ENCODE data around the gene HNRNPU.

HNRNPU gene

GRCh38 chr1:244864253-244865027 is at the start of gene HNRNPU:
Gene HNRNPU, minus strand, starts transcription at chr1:244864543. Its CDS starts 236 bp downstream, at chr1:244864307.
- peak; percentile 89 to 96 for DNase-seq (ENCODE audit: low read depth in 2 of 2)

DNA sequence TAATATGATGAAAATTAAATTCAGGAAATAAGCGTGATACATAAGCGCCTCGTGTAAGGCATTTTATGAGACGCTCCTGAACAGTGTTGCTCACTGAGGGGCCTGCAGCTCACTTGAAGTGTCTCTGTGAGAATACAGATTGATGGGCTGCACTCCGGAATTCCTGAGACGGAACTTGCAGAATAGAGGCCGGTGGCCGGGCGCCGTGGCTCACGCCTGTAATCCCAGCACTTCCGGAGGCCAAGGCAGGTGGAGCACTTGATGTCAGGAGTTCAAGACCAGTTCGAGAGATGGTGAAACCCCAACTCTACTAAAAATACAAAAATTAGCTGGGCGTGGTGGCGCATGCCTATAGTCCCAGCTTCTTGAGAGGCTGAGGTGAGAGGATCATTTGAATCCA is 49.5 kb upstream of the HNRNPU start:
- DNase-seq (ENCODE audit: low read depth in 2 of 2): no peak

DNA sequence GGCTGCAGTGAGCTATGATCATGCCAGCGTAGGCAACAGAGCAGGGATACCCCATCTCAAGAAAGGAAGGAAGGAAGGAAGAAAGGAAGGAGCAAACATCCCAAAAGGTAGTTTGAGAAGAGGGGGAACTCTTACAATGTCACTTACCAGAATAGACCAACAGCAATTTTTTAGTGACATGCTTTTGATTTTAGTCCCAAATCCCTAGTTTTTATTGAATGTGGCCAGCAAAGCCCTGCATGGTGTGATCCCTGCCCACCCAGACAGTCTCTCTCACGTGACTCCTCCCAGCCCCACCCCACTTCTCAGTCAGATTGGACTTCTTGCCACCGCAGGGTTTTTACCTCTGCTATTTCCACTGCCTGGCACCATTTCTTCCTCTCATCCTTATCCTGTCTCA is 39.8 kb upstream of the HNRNPU start:
- DNase-seq (ENCODE audit: low read depth in 2 of 2): no peak

- DNase-seq (ENCODE audit: low read depth in 2 of 2): no peak
Measured at GRCh38 chr1:244901400-244902015, 37.2 kb upstream of the HNRNPU start.

- no peak for DNase-seq (ENCODE audit: low read depth in 2 of 2)
Measured at GRCh38 chr1:244897476-244898254, 33.3 kb upstream of the HNRNPU start.

- DNase-seq (ENCODE audit: low read depth in 2 of 2): no peak
Measured at GRCh38 chr1:244896550-244896949, 32.2 kb upstream of the HNRNPU start.

GRCh38 chr1:244893836-244894235 is 29.5 kb upstream of the HNRNPU start:
- no peak for DNase-seq (ENCODE audit: low read depth in 2 of 2)

DNA sequence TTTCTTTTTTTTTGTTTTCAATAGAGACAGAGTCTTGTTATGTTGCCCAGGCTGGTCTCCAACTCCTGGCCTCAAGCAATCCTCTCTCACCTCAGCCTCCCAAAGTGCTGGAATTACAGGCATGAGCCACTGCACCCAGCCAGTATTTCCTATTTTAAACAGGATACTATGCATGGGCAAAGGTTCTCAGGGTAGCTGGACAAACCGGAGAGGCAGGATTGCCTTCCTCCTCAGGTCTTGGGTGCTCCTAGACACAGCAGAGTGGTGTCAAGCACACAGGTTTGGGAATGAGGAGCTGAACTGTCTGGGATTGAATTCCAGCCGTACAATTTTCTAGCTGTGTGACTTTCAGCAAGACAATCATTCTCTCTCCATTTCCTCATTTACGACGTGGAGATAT is 22.9 kb upstream of the HNRNPU start:
- no peak for DNase-seq (ENCODE audit: low read depth in 2 of 2)

GRCh38 chr1:244881552-244882280 is 17.4 kb upstream of the HNRNPU start:
- no peak for DNase-seq (ENCODE audit: low read depth in 2 of 2)

DNA sequence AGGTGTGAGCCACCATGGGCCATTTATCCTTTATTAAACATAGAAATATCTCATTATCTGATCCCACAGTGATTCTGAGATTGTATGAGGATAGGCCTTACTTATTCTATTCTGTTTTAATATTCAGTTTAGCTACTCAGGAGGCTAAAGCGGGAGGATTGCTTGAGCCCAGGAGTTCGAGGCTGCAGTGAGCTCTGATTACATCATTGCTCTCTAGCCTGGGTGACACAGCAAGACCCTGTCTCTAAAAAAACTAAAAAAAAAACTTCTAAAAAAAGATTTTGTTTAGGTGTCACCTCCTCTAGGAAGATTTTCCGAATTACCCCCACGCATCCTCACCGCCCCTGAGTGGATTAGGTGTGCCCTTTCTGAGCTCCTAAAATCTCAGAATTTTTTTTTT is 14.3 kb upstream of the HNRNPU start:
- DNase-seq (ENCODE audit: low read depth in 2 of 2): no peak

DNA sequence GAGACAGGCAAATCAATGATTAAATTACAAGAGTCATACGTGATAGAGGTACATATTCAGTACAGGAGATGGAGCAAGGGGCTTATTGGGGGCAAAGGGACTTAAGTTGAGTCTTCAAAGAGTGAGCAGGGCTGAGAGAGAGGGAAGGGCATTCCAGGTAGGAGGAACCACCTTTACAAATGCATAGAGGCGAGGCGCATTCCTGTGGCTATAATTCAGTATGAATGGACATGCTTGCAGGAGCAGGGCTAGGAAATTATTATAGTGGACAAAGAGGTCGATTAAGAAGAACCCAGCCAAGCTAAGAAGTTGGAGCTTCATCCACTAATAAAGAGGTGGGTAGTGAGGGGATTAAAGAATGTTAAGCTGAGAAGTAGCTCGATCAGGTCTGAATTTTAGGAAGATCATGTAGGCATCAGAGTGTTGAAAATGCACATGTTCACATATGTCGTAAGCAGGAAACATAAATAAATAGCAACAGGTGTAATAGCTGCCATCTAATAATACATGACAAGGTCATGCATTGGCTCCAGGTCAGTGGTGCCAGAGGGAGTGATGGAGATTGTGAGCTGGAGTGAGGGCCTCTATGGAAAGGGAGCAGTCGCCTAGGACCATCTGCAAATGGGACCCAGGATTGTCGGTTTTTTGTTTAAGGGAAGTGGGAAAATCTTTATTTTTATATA is 12.0 kb upstream of the HNRNPU start:
- DNase-seq (ENCODE audit: low read depth in 2 of 2): no peak

DNA sequence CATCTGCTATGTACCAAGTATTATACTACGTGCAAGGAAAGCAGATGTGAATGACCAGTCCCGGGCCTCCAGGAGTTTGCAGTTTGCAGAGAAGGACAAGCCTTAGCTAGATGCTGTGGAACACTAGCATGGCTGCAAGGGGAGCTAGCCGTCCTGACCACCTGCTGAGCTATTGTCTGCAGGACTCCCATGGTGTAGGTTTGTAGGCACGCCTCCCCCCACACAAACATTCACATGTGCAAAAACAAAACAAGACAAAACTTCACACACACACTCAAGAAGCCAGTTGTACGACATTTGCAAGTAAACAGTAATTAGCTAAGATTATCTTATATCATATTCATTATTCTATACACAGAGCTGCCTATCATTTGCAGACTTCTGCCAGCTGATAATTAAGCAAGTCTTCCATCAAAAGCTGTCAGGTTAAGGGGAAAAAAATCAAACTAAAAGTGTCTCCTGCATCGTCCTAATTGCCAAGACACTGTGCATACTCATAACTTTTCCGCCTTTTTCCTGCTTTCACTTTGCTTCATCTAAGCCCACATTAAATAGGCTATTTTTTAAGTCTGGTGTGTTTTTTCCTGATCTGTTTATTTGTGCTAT is 10.7 kb upstream of the HNRNPU start:
- no peak for DNase-seq (ENCODE audit: low read depth in 2 of 2)

- no peak for DNase-seq (ENCODE audit: low read depth in 2 of 2)
Measured at GRCh38 chr1:244869950-244870349, 5.6 kb upstream of the HNRNPU start.

DNA sequence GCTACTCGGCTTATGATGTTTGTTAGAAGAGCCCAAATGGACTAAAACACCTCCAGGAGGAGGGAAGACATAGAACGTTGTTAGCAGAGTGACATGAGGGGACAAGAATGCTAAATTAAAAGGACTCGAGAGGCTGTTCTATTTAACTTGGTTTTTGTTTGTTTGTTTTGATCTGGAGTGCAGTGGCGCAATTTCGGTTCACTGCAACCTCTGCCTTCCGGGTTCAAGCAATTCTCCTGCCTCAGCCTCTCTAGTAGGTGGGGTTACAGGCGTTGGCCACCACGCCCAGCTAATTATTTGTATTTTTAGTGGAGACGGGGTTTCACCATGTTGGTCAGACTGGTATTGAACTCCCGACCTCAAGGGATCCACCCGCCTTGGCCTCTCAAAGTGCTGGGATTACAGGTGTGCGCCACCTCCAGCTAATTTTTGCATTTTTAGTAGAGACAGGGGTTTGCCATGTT is 5.1 kb upstream of the HNRNPU start:
- no peak for DNase-seq (ENCODE audit: low read depth in 2 of 2)

DNA sequence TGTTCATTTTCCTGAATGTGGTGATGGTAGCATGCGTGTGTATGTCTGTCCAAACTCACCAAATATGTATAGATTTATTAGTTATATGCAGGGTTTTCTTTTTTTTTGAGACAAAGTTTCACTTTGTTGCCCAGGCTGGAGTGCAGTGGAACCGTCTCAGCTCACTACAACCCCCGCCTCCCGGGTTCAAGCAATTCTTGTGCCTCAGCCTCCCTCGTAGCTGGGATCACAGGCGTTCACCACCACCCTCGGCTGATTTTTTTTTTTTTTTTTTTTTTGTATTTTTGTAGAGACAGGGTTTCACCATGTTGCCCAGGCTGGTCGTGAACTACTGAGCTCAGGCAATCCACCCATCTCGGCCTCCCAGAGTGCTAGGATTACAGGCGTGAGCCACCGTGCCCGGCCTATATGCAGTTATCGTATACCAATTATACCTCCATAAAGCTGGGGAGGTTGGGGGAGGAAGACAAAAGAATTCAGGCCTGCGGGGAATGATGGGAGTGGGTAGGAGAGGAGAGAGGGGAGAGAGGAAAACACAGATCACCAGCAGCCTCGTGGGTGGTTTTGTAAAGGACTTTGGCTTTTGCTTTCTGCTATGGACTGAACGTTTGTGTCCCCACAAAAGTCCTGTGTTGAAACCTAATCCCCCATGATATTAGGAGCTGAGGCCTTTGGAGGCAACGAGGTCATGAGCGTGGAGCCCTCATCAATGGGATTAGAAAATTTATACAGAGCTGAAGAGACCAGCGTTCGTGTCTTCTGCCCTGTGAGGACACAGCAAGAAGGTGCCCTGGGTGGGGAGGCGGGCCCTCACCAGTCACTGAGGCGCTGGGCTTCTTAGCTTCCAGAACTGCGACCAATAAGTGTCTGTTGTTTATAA is 4.4 kb upstream of the HNRNPU start:
- DNase-seq (ENCODE audit: low read depth in 2 of 2): no peak

DNA sequence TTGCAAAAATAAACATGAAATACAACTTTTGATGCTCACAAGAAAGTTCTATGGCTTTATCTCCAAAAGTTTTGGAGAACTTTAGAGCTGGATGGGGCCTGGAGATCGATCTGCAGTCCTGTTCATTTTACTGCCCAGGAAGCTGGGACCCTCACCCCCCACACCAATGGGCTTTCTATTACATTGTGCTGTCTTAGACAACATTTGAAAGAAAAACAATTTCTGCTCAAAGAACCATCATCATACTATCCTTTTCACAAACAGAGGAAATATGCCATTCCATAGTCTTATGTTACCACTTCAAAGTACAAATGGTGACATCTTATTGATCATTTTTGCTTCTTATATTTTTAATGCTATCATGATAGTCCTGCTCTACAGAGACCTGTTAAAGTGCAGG is 2.0 kb upstream of the HNRNPU start:
- no peak for DNase-seq (ENCODE audit: low read depth in 2 of 2)

DNA sequence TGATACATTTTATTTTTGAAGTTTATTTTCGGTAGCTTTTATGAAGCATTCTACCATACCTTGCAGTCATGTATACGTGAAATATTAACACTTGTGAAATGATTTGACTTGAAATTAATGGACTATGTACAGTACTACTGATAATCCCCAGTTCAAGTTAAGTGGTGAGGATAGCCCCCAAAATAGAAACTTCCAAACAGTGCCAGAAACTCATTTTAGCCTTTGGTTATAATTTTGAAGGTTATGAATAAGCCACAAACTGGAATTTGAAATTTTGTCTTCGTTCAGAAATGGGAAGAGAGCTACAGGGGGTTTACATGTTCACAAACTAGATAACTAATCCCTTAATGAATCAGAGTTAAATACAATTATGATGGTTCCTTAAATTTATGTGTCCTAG is 1.5 kb upstream of the HNRNPU start:
- DNase-seq (ENCODE audit: low read depth in 2 of 2): no peak

DNA sequence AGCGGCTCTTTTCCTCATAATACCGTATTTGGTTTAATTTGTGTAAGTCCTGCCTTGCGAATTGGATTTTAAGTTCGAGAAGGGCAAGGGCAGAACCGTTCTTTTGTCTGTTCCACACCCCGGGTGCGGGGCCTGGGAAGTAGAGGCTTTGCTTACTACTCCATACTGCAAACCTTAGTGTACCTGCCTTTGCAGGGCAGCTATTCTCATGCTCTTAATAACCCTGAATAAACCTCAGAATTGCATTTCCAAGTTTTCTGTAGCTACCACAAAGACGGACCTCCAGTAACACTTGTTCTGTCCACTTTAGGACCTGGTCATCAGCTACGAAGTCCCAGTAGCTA is 657 bp upstream of the HNRNPU start:
- no peak for DNase-seq (ENCODE audit: low read depth in 2 of 2)

GRCh38 chr1:244863491-244864252 is 671 bp downstream of the HNRNPU start:
- DNase-seq (ENCODE audit: low read depth in 2 of 2): peak in 1 of 2 donors; percentile 5
